GM20431 (cell line): Measurements from ENCODE around the gene PRORP.
"Not testable (repeated sequence)": the region's sequence is repeated elsewhere in the genome, so short reads cannot be mapped to it uniquely, and the experiment has no call there.

Source experiments
- in situ Hi-C: fragments of 300-500 bp; cut with MseI, MboI; formaldehyde crosslinking; loops from one replicate; pipeline ENCODE4 v1.15.0; 2020; ENCODE audit warnings: low sequenced_read_pairs; ENCODE audit not compliant: unreplicated experiment

Gene PRORP

DNA sequence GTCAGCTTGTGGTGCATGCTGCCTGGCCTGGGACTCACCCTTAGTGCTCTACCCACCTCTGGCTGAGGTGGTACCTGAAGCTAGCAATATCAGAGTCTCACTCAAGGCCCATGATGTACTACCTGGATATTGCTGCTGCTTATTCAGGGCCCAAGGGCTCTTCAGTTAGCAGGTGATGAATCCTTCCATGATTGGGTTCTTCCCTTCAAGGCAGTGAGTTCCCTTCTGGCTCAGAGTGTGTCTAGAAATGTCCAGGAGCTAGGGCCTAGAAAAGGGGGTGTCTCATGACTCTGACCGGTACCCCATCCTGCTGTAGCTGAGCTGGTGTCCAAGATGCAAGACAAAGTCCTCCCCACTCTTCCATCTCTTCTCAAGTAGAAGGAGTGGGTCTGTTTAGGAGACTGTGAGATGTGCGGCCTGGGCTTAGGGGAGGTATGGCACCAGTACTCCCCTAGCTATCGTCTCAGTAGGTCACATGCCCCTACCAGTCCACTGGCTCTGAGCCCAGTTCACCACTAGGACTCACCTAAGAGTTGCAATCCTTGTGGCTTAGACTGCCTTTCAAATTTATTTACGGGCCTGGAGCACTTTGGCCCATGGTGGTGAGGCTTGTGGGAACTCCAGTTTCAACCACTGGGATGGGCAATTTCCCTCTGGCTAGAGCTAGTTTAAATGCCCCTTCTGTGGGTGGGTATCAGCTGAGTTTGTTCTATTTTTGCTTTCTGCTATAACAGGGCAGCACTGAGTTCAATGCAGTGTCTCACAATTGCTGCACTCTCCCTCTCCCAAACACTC, 12.2 kb downstream of the PRORP start:
- in situ Hi-C loops: loop anchor here (10.0 to 25.0 kb wide), 2 partner anchors 280 to 553 kb away; no protein-coding TSS in a partner anchor

DNA sequence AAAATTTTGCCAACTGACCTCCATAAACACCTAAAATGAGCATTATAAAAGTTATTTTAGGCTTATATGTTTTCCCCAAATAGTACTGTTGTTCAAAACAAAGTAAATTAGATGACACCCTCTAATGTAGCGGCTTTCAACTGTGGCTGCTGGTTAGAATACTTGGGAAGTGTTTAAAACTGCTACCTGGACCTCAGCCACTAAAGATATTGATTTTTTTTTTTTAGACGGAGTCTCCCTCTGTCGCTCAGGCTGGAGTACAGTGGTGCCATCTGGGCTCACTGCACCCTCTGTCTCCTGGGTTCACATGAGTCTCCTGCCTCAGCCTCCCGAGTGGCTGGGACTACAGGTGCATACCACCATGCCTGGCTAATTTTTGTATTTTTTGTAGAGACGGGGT, 16.2 kb downstream of the PRORP start:
- in situ Hi-C loops: loop anchor here (10.0 to 25.0 kb wide), 2 partner anchors 276 to 549 kb away; no protein-coding TSS in a partner anchor

DNA sequence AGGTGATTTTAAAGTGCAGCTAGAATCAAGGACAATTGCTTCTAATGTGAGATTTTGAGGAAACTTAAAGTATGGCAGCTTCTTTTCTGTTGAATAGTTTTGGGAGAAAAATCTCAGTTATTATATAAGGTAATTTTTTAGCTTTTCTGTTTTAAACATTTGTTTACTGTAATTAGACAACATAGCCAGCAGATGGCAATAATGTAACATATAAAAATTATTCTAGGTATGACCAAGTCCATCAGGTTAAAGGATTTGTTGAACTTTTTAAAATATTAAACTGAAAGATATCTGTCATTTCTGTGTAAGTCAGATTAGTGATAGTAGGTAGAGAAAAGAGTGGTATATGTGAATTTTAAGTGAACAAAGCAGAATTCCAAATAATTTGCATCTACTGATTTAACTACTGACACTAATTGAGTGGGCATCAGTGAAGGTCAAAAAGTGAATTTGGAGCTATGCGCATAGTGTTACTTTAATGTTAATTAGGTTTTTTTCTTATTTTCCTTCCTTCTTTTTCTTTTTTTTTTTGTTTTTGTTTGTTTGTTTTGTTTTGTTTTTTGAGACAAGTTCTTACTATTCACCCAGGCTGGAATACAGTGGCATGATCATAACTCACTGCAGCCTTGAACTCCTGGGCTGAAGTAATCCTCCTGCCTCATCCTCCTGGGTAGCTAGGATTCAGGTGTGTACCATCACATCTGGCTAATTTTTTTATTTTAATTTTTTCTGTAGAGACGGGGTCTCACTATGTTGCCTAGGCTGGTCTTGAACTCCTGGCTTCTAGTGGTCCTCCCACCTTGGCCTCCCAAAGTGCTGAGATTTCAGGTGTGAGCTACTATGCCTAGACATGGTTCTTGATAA, 18.6 kb downstream of the PRORP start:
- in situ Hi-C loops: loop anchor here (25.0 kb wide), 1 partner anchor 546 kb away; no protein-coding TSS in a partner anchor

DNA sequence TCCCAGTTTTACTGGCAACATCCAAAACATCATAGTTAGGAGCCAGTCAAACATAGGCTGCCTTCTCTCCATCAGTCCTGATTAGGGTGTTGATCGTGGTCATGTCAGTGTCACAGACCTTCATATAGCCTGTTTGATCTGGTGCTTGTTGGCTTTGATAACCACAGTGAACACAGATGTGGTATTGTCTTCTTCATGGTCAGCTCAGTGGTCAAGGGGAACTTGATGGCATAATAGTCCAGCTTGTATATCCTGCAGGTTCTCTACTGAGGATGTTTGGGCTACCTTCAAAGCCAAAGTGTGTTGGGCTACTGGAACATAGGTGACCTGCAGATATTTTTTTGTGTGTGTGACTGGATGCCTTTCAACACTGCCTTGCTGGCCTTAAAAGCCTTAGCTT, 21.7 kb downstream of the PRORP start:
- in situ Hi-C loops: loop anchor here (25.0 kb wide), 1 partner anchor 543 kb away; no protein-coding TSS in a partner anchor

DNA sequence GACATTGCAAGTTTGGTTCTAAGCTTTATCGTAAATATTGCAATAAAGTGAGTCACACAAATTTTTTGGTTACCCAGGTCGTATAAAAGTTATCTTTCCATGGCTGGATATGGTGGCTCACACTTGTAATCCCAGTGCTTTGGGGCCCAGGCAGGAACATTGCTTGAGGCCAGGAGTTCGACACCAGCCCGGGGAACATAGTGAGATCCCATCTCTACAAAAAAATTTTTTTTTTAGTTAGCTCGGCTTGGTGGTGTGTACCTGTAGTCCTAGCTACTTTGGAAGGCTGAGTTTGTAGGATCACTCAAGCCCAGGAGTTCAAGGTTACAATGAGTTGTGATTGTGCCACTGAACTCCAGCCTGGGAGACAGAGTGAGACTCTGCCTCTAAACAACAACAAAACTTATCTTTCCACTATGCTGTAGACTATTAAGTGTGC, 24.4 kb downstream of the PRORP start:
- in situ Hi-C loops: loop anchor here (25.0 kb wide), 1 partner anchor 541 kb away; no protein-coding TSS in a partner anchor

DNA sequence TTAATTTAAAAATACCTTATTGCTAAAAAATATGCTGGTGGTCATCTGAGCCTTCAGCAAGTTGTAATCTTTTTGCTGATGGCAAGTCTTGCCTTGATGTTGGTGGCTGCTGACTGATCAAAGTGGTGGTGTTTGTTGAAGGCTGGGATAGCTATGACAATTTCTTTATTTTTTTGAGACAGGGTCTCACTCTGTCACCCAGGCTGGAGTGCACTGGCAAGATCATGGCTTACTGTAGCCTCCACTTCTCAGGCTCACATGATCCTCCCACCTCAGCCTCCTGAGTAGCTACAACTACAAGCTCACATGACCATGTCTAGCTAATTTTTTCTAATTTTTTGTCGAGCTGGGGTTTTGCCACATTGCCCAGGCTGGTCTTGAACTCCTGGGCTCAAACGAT, 24.8 kb downstream of the PRORP start:
- in situ Hi-C loops: loop anchor here (25.0 kb wide), 1 partner anchor 540 kb away; no protein-coding TSS in a partner anchor

DNA sequence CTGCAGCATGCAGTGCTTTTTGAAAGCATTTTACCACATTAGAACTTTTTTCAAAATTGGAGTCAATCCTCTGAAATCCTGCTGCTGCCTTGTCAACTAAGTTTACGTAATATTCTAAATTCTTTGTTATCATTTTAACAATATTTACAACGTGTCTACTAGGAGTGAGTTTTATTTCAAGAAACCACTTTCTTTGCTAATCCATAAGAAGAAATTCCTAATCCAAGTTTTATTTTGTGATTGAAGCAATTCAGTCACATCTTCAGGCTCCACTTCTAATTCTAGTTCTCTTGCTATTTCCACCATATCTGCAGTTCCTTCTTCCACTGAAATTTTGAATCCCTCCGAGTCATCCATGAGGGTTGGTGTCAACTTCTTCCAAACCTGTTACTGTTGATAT, 25.4 kb downstream of the PRORP start:
- in situ Hi-C loops: loop anchor here (25.0 kb wide), 1 partner anchor 540 kb away; no protein-coding TSS in a partner anchor

DNA sequence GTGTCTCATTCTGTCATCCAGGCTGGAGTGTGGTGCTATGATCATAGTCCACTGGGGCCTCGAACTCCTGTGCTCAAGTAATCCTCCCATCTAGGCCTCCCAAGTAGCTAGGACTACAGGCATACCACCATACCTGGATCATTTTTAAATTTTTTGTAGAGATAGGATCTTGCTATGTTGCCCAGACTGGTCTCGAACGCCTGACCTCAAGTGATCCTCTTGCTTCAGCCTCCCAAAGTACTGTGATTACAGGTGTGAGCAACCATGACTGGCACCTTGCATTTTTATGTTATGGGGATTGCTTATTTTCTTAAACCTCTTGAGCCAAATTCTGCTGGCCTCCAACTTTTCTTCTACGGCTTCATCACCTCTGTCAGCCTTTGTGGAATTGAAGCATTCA, 26.9 kb downstream of the PRORP start:
- in situ Hi-C loops: loop anchor here (25.0 kb wide), 1 partner anchor 538 kb away; no protein-coding TSS in a partner anchor

DNA sequence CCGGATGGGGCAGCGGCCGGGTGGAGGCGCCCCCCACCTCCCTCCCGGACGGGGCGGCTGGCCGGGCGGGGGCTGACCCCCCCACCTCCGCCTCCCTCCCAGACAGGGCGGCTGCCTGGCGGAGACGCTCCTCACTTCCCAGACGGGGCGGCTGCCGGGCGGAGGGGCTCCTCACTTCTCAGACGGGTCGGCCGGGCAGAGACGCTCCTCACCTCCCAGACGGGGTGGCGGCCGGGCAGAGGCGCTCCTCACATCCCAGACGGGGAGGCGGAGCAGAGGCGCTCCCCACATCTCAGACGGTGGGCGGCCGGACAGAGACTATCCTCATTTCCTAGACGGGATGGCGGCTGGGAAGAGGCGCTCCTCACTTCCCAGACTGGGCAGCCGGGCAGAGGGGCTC, 30.2 kb downstream of the PRORP start:
- in situ Hi-C loops: not testable (repeated sequence)

DNA sequence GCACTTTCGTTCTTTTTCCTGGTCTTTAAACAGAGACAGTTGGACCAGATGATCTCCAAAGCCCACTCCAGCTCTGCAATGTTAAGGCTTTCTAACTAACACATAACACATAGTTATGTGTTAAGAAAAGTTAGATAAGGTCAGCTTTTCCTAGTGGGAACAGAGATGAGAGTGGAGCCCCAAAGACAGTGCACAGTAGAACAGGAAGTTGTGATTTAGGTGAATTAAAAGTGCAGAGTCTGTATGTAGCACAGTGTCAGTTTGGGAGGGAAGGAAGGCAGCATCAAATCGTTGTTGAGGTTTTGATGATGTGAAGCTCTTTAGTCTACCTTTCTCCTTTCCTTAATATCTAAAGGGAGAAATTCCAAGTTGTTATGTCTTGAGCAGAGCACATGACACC, 31.7 kb downstream of the PRORP start:
- in situ Hi-C loops: no loop called here

DNA sequence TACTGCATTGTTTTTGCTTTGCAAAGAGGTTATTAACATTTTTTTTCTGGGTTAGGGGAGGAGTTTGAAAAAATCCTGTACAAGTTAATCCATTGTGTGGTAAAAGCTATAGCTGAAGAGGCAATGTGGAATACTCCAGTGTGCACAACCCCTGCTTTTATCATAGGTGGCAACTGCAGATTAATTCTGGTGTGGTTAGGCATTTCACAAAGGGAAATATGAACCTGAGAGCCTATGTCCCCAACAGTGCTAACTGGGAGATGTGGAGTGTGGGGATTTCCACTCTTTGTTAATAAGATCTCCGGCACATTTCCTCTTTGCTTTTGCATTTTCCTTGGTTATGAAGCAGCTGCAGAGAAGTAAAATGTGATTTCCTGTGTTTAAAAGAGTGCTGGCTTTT, 33.6 kb downstream of the PRORP start:
- in situ Hi-C loops: no loop called here

DNA sequence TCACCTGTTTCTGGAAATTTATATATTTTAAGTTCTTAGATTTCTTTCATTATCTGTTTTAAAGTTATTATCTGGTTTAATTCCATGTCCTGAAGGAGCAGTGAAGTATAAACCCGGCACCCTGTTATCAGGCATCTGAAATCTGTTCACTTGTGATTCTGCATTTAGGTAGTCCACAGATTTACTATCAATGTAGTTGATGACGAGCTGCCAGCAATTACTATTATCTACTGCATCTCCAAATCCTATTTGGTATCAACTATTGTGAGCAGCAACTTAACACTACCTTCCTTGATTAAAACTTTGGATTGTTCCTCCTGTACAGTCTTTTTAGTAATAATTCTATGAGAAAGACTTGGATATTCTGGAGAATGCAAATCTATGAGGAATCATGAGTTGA, 36.1 kb downstream of the PRORP start:
- in situ Hi-C loops: no loop called here

DNA sequence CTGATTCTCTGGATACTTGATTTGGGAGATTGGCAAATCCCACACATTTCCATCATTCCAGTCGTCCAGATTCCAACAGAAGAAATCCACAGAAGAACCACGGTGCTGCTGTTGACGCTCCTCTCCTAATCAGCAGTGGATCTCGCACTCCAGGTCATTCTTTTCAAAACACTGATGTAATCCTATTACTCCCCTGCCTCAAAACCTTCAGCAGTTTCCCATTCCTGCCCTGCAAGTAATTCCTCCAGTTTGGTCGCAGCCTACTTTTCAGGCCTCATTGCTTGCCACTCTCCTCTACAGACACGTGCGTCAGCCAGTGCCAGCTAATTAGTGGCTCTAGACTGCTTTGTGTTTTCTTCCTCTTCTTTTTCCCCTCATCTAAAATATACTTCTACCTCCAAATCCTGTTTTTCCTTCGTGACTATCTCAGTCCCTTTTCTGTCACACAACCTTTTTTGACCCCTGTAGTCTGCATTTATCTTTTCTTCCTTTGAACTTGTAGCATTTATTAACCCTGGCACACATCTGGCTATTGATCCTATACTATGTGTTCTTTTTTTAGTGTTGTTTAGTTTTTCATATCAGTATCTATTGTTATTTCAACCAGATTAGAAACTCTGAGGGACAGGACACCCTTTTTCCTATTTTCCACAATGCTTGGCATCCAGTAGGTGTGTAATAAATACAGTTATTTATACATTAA, 36.8 kb downstream of the PRORP start:
- in situ Hi-C loops: no loop called here

DNA sequence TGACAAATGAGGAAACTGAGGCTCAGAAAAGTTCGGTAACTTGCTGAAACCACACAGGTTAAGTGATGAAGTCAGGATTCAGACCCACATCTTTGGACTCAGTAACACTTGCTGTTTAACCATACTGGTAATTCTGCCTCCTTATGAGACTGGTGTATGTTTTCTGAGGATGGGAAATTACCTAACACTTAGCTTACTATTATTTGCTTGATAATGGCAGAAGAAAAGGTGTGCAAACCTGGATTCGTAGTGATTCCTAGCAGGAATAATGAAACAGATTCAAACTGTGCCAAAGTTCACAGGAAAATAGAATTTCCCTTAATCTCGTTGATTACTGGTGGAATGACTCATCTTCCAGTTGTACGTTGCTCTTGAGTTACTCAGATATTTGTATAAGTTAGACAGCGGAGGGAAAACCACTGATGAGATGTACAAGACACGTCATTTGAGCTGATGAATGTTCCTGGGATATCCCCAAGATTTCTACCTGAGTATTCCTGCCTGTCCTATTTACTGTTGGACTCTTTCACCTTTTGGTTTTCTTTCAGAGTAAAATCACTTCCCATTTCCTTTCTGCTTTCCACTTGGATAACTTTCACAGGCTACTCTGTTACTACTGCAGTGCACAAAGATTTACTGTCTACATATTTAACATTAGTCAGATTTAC, 37.5 kb downstream of the PRORP start:
- in situ Hi-C loops: no loop called here

DNA sequence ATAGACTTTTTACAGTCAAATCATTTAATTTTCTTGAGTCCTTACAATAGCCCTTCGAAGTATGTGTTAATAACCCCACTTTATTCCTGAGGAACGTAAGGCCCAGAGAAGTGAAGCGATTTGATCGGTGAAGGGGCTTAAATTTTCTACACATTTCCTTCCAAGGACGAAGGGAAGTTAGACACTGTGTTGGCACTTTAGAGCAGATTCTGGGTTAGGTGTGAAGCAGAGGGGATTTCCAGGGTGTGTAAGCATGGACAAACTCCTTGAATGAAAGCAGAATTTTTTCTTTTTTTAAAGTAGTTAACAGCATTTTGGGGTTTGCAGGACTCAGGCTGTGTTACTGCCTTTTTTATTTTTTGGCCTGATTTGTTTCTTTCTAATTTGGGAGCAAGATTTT, 38.9 kb downstream of the PRORP start:
- in situ Hi-C loops: no loop called here

DNA sequence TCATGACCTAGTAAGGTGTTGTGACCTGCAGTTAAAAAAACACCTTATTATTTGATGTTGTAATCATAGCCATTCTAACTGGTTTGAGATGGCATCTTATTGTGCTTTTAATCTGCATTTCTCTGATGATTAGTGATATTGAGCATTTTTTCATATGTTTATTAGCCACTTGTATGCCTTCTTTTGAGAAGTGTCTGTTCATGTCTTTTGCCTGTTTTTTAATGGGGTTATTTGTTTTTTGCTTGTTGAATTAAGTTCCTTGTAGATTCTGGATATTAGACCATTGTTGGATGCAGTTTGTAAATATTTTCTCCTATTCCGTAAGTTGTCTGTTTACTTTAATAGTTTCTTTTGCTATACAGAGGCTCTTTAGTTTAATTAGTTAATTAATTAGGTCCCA, 41.0 kb downstream of the PRORP start:
- in situ Hi-C loops: no loop called here

DNA sequence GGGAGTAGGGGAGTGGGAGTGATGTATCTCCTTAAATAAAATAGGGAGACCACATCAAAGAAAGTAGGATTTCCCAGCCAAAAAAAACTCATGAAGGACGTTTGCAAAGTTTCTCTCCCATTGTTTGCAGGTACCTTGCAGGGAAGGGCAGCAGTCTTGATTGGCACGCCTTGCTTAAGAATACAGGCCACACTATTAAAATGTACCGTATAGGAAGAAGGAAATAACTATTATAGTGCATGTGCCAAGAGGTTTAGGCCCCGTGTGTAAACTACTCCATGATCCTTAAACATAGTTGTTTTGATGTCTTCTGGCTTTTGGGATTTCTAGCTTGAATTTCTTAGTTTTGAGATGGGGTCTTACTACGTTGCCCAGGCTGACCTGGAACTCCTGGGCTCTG, 42.5 kb downstream of the PRORP start:
- in situ Hi-C loops: no loop called here

DNA sequence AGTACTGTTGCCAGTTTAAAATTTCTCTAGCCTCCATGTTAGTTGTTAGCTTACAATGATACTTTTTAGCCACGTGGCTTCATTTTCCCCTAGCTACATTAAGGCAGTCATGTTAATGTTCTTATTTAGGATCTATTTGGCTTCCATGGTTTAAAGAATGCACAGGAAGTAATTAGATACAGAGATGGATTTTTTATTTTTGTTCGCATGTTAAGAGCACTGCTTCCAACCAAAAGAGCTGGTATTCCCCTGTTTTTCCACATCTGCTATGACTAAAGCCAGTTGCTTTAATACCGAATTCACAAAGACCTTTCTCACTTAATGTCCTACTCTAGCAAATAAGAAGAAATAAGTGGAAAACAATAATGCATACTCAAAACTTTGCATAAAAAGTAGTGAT, 45.1 kb downstream of the PRORP start:
- in situ Hi-C loops: no loop called here
